HG03571 (cell line): ENCODE results near the gene LONP2.
"Not testable (repeated sequence)": the region's sequence is repeated elsewhere in the genome, so short reads cannot be mapped to it uniquely, and the experiment has no call there.

Experiments
- ATAC-seq: cut with Tn5 transposase; IDR thresholded peaks from one replicate; pipeline ENCODE4 v1.9.1; 2021; ENCODE audit not compliant: unreplicated experiment

The LONP2 gene

GRCh38 chr16:48386559-48387312 is 142.6 kb downstream of the LONP2 start:
- no peak for ATAC-seq

- no peak for ATAC-seq
These were observed 148.3 kb downstream of the LONP2 start for GRCh38 chr16:48392407-48392806.

GRCh38 chr16:48393485-48394354 is 149.6 kb downstream of the LONP2 start:
- ATAC-seq, result no peak

GRCh38 chr16:48394355-48394703 is 150.2 kb downstream of the LONP2 start:
- ATAC-seq, result no peak

- ATAC-seq, result no peak
These were observed 151.3 kb downstream of the LONP2 start for GRCh38 chr16:48395375-48395774.

- ATAC-seq, result not testable (repeated sequence)
These were observed 158.4 kb downstream of the LONP2 start for GRCh38 chr16:48402547-48402946.

GRCh38 chr16:48405153-48405552 is 161.1 kb downstream of the LONP2 start:
- no peak for ATAC-seq

GRCh38 chr16:48405907-48406306 is 161.8 kb downstream of the LONP2 start:
- ATAC-seq, result no peak
